LNCaP clone FGC (cell line): ENCODE data around the gene NKAPD1.
"Not testable (repeated sequence)": the region's sequence is repeated elsewhere in the genome, so short reads cannot be mapped to it uniquely, and the experiment has no call there.

Experiments
- DNase-seq: peaks from one replicate; pipeline ENCODE4 v3.0.0-alpha.2; 2011; ENCODE audit warnings: low read depth
- H3K4me3 ChIP-seq: 2 replicates; pipeline ENCODE4 v1.5.1; 2011; ENCODE audit warnings: mild to moderate bottlenecking, low read depth, low read length, control low read depth
- CTCF ChIP-seq: IDR thresholded peaks from 2 replicates; pipeline ENCODE4 v1.5.1; 2012; ENCODE audit warnings: mild to moderate bottlenecking; ENCODE audit not compliant: control insufficient read depth, insufficient read depth; ENCODE audit errors: extremely low read depth

NKAPD1 gene

GRCh38 chr11:112087212-112087611, 13.1 kb downstream of the NKAPD1 start:
- no peak for TF ChIP-seq CTCF
- H3K4me3 ChIP-seq, result peak overlapping the region; percentile 99
- no peak for DNase-seq

GRCh38 chr11:112095302-112095701, 21.2 kb downstream of the NKAPD1 start:
- not testable (repeated sequence) for DNase-seq, H3K4me3 ChIP-seq

- no peak overlapping the region for H3K4me3 ChIP-seq
- TF ChIP-seq CTCF, result no peak
- DNase-seq, result no peak
These were observed 22.1 kb downstream of the NKAPD1 start for GRCh38 chr11:112096194-112096593.

- TF ChIP-seq CTCF, result no peak
- DNase-seq, result no peak
These were observed 23.8 kb downstream of the NKAPD1 start for GRCh38 chr11:112097734-112098528.

GRCh38 chr11:112100462-112100861, 26.4 kb downstream of the NKAPD1 start:
- no peak for DNase-seq
- no peak for TF ChIP-seq CTCF
- H3K4me3 ChIP-seq, result no peak overlapping the region

More at GRCh38 chr11:112097734-112098528, 23.8 kb downstream of the NKAPD1 start:
- H3K4me3 ChIP-seq, result no peak overlapping the region

- DNase-seq, result no peak
- H3K4me3 ChIP-seq, result no peak overlapping the region
- no peak for TF ChIP-seq CTCF
These were observed 29.3 kb downstream of the NKAPD1 start for GRCh38 chr11:112103446-112103845.

- DNase-seq, result no peak
- H3K4me3 ChIP-seq, result no peak overlapping the region
- TF ChIP-seq CTCF, result no peak
These were observed 32.0 kb downstream of the NKAPD1 start for GRCh38 chr11:112106070-112106469.
